Smooth muscle cell (in vitro differentiated cells): Measurements from ENCODE around the gene AGR2. TPM values are rescaled to one million over a fixed set of nuclear protein-coding genes. Genes with fewer than 3 reads are reported as not detected.

Source experiments
- DNase-seq: peaks from one replicate; lab custom pipeline; 2025; ENCODE audit not compliant: unreplicated experiment; lab: John Stamatoyannopoulos, UW
- H2AFZ ChIP-seq: fragments of 200-600 bp; sonication (generic); 2 replicates; pipeline ENCODE4 v1.6.0; 2016; ENCODE audit warnings: antibody characterized with exemption, low read depth, mild to moderate bottlenecking
- H3F3A ChIP-seq: fragments of 200-600 bp; sonication (generic); 2 replicates; pipeline ENCODE4 v1.6.0; 2017; ENCODE audit warnings: antibody characterized with exemption, low read depth
- H3K27ac ChIP-seq: fragments of 200-600 bp; sonication (generic); 2 replicates; pipeline ENCODE4 v1.5.1; 2016; ENCODE audit warnings: low read depth, mild to moderate bottlenecking
- H3K27me3 ChIP-seq: fragments of 200-600 bp; sonication (generic); 2 replicates; pipeline ENCODE4 v1.6.1; 2016; ENCODE audit warnings: low read depth, mild to moderate bottlenecking
- H3K36me3 ChIP-seq: fragments of 200-600 bp; sonication (generic); 2 replicates; pipeline ENCODE4 v1.5.1; 2016; ENCODE audit warnings: low read depth
- H3K4me1 ChIP-seq: fragments of 200-600 bp; sonication (generic); 2 replicates; pipeline ENCODE4 v1.5.1; 2016; ENCODE audit warnings: low read depth
- H3K4me2 ChIP-seq: fragments of 200-600 bp; sonication (generic); 2 replicates; pipeline ENCODE4 v1.6.0; 2016; ENCODE audit warnings: mild to moderate bottlenecking
- H3K4me3 ChIP-seq: fragments of 200-600 bp; sonication (generic); 2 replicates; pipeline ENCODE4 v1.5.1; 2016; ENCODE audit warnings: mild to moderate bottlenecking
- H3K79me2 ChIP-seq: fragments of 200-600 bp; sonication (generic); 2 replicates; pipeline ENCODE4 v1.6.0; 2016; ENCODE audit warnings: low read depth, mild to moderate bottlenecking
- H3K9ac ChIP-seq: fragments of 200-600 bp; sonication (generic); 2 replicates; pipeline ENCODE4 v1.6.0; 2016; ENCODE audit warnings: low read depth
- H3K9me3 ChIP-seq: fragments of 200-600 bp; sonication (generic); replicated peaks from 2 replicates; pipeline ENCODE4 v1.5.1; 2016; ENCODE audit warnings: low read depth
- H4K20me1 ChIP-seq: fragments of 200-600 bp; sonication (generic); 2 replicates; pipeline ENCODE4 v1.6.0; 2016; ENCODE audit warnings: low read depth
- WGBS: methylation state at CpG from one replicate; pipeline ENCODE4 v1.1.7; 2016; ENCODE audit warnings: low lambda C conversion rate; 5-methylcytosine and 5-hydroxymethylcytosine counted together
- polyA plus RNA-seq: library from polyadenylated mRNA; unstranded; fragments of >200 nt; fragmentation: Nextera tagmentation; extraction: Ambion mirVana; gene quantifications from 2 replicates; pipeline ENCODE4 v1.2.1, GENCODE V29; 2016
- total RNA-seq: library from RNA; depleted of rRNA; stranded (reverse); fragments of >200 nt; gene quantifications from 2 replicates; pipeline ENCODE4 v1.2.3, GENCODE V29; 2014
- TF ChIP-seq, protein P1 (sequence below): fragments of 200-600 bp; sonication (generic); IDR thresholded peaks from 2 replicates; pipeline ENCODE4 v1.5.1; 2017; ENCODE audit warnings: borderline replicate concordance, mild to moderate bottlenecking, antibody characterized with exemption; ENCODE audit not compliant: insufficient read depth, poor library complexity, severe bottlenecking

The AGR2 gene
- total and polyA plus RNA-seq, 2 experiments from 2014 or later, result 1.2 to 10.6 TPM

DNA sequence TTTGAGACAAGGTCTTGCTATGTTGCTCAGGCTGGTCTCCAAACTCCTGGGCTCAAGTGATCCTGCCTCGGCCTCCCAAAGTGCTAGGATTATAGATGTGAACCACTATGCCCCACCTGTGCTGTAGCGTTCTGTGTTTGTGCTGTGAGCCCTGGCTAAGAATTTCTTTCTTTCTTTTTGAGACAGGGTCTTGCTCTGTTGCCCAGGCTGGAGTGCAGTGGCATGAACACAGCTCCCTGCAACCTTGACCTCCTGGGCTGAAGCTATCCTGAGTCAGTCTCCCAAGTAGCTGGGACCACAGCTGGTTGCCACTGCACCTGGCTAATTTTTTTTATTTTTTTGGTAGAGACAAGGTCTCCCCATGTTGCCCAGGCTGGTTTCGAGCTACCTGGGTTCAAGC, 39.9 kb downstream of the AGR2 start:
- WGBS, result 92% methylated on average over 3 of the region's 3 CpGs
- H3F3A ChIP-seq, result no peaks in the 10 kb centered on the region
- no peak overlapping the region for H3K4me3 ChIP-seq
- H3K27me3 ChIP-seq, result no peaks in the 10 kb centered on the region
- H2AFZ ChIP-seq, result no peak overlapping the region
- no peak overlapping the region for H3K9ac ChIP-seq
- no peak overlapping the region for H3K27ac ChIP-seq
- H3K9me3 ChIP-seq, result no peaks in the 10 kb centered on the region
- TF ChIP-seq, protein P1, sequence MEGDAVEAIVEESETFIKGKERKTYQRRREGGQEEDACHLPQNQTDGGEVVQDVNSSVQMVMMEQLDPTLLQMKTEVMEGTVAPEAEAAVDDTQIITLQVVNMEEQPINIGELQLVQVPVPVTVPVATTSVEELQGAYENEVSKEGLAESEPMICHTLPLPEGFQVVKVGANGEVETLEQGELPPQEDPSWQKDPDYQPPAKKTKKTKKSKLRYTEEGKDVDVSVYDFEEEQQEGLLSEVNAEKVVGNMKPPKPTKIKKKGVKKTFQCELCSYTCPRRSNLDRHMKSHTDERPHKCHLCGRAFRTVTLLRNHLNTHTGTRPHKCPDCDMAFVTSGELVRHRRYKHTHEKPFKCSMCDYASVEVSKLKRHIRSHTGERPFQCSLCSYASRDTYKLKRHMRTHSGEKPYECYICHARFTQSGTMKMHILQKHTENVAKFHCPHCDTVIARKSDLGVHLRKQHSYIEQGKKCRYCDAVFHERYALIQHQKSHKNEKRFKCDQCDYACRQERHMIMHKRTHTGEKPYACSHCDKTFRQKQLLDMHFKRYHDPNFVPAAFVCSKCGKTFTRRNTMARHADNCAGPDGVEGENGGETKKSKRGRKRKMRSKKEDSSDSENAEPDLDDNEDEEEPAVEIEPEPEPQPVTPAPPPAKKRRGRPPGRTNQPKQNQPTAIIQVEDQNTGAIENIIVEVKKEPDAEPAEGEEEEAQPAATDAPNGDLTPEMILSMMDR, result no peak
- H3K79me2 ChIP-seq, result peaks cover 99% of the 10 kb centered on the region
- no peaks in the 10 kb centered on the region for H3K4me1 ChIP-seq
- DNase-seq, result no peak
- peaks cover 47% of the 10 kb centered on the region for H4K20me1 ChIP-seq
- H3K36me3 ChIP-seq, result no peaks in the 10 kb centered on the region
- no peak overlapping the region for H3K4me2 ChIP-seq

DNA sequence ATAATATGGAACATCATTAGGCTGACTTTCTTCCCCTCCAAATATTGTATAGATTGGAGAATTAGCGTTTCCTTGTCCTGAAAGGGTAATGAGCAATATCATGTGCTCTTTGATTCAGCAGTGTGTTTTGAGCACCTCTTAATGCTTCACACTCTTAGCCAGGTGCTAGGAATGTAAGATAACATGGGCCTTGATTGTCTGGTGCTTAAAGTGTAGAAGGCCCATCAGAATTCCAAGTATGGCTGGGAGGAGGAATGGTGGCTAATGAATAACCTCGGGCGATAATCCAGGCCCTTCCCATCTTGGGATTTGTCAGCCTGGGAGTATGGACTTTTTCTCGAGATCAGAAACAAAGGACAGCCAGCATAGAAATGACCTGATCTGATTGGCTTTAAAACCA, 42.6 kb downstream of the AGR2 start:
- no peaks in the 10 kb centered on the region for H3K36me3 ChIP-seq
- H3K4me1 ChIP-seq, result peaks cover 2% of the 10 kb centered on the region
- no peak for DNase-seq
- H3K4me3 ChIP-seq, result no peak overlapping the region
- no peak overlapping the region for H3K4me2 ChIP-seq
- TF ChIP-seq, protein P1, result no peak
- H3K9ac ChIP-seq, result no peak overlapping the region
- no peak overlapping the region for H2AFZ ChIP-seq
- H3K27ac ChIP-seq, result no peak overlapping the region
- H3K9me3 ChIP-seq, result no peaks in the 10 kb centered on the region
- peaks cover 99% of the 10 kb centered on the region for H3K79me2 ChIP-seq
- H4K20me1 ChIP-seq, result peaks cover 41% of the 10 kb centered on the region
- 71% methylated on average over 4 of the region's 4 CpGs for WGBS
- H3K27me3 ChIP-seq, result no peaks in the 10 kb centered on the region
- no peaks in the 10 kb centered on the region for H3F3A ChIP-seq

DNA sequence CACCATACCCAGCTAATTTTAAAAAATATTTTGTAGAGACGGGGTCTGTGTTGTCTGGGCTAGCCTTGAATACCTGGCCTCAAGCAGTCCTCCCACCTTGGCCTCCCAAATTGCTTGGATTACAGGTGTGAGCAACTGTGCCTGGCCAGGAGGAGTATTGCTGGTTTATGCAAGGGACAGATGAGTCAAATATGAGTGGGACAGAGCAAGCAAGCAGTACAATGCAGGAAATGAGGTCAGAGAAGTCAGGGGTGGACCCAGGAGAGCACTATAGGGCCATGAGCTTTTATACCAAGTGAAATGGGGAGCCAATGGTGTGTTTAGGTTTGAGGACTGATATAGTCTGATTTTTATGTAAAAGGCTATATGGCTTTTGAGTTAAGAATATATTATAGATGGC, 45.0 kb downstream of the AGR2 start:
- H3K9me3 ChIP-seq, result no peaks in the 10 kb centered on the region
- H3K36me3 ChIP-seq, result no peaks in the 10 kb centered on the region
- WGBS, result 96% methylated on average over 1 of the region's 1 CpG
- no peak for DNase-seq
- H4K20me1 ChIP-seq, result peaks cover 42% of the 10 kb centered on the region
- H3K27ac ChIP-seq, result no peak overlapping the region
- no peak overlapping the region for H3K9ac ChIP-seq
- TF ChIP-seq, protein P1, result no peak
- H3K27me3 ChIP-seq, result no peaks in the 10 kb centered on the region
- H2AFZ ChIP-seq, result no peak overlapping the region
- H3K4me2 ChIP-seq, result no peak overlapping the region
- no peak overlapping the region for H3K4me3 ChIP-seq
- peaks cover 24% of the 10 kb centered on the region for H3K4me1 ChIP-seq
- peaks cover 91% of the 10 kb centered on the region for H3K79me2 ChIP-seq
- H3F3A ChIP-seq, result peaks cover 14% of the 10 kb centered on the region

DNA sequence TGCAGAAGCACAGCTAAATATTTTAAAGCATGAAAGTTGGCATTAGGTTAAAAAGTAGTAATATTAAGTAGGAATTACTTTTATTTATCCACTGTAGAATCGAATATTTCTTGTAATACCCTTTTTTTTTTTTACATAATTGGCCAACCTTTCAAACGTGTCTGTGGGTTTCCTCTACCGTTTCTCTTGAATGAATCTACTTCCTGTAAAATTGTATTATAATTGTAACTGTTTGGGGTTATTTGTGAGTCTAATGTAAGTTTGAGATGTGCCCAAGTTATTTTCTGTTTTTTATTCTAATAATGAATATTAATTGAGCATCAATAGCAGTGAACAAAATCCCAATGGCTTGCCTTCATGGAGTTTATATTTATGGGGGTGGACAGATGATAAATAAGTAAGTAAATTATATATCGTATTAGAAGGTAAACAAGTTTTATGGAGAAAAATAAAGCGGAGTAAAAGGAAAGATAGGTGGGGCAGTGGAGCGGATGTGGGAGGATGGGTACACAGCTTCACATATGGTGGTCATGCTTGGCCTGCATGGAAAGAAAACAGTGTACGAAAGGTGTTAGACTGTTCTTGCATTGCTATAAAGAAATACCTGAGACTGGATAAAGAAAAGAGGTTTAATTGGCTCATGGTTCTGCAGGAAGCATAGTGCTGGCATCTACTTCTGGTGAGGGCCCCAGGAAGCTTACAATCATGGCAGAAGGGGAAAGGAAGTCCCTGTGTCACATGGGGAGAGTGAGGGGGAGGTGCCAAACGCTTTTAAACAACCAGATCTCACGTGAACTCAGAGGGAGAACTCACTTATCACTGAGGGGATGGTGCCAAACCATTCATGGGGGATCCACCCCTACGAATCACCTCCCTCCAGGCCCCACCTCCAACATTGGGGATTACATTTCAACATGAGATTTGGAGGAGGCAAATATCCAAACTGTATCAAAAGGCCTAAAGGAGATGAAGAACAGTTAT, 45.9 kb downstream of the AGR2 start:
- Histone ChIP-seq H3K79me2 (peaks cover 82% of the 10 kb centered on the region), H3K4me2 (no peak overlapping the region), H3K4me1 (peaks cover 24% of the 10 kb centered on the region), H3K9ac (no peak overlapping the region), H4K20me1 (peaks cover 37% of the 10 kb centered on the region), H3K9me3 (no peaks in the 10 kb centered on the region), H3K27me3 (no peaks in the 10 kb centered on the region), H2AFZ (no peak overlapping the region), H3F3A (peaks cover 14% of the 10 kb centered on the region), H3K36me3 (no peaks in the 10 kb centered on the region), H3K27ac (no peak overlapping the region), H3K4me3 (no peak overlapping the region)
- TF ChIP-seq, protein P1, result no peak
- no peak for DNase-seq
- 97% methylated on average over 10 of the region's 10 CpGs for WGBS
